Natural killer cell treated with Interleukin-12 subunit alpha and Interleukin-12 subunit beta and Interleukin-15 and Interleukin-18, amount 100 ng/mL, for 72 hours (primary cell): ENCODE data around the gene SOWAHD. TPM values are rescaled to one million over a fixed set of nuclear protein-coding genes. Genes with fewer than 3 reads are reported as not detected.
A peak's percentile ranks its signal among the peaks of the same experiment; 100 is the strongest.
"Not testable (repeated sequence)": the region's sequence is repeated elsewhere in the genome, so short reads cannot be mapped to it uniquely, and the experiment has no call there.

Source experiments
- ATAC-seq, 2 donors: fragments of 150-1000 bp; cut with Tn5 transposase in 1 of 2; sonication (Bioruptor Pico), chemical (Tn5 transposase) in 1 of 2; 2 replicates each; pipeline ENCODE4 v1.10.0; 2021
- DNase-seq: peaks from one replicate; pipeline ENCODE4 v3.0.0; 2022; ENCODE audit warnings: low spot score
- H3K27ac Mint-ChIP-seq, 2 donors: 1 replicate in 1 of 2; 2 replicates in 1 of 2; pipeline ENCODE4 v1.8.0; 2022; ENCODE audit warnings: mixed read lengths in 2 of 2, mild to moderate bottlenecking in 1 of 2, moderate library complexity in 1 of 2
- H3K27me3 Mint-ChIP-seq, 2 donors: 1 replicate in 1 of 2; 2 replicates in 1 of 2; pipeline ENCODE4 v1.8.0; 2022; ENCODE audit warnings: mixed read lengths in 2 of 2
- H3K36me3 Mint-ChIP-seq: one replicate; pipeline ENCODE4 v1.8.0; 2022; ENCODE audit warnings: mixed read lengths
- H3K4me1 Mint-ChIP-seq, 2 donors: 1 replicate in 1 of 2; 2 replicates in 1 of 2; pipeline ENCODE4 v1.8.0; 2022; ENCODE audit warnings: low read depth in 2 of 2, mixed read lengths in 2 of 2, mild to moderate bottlenecking in 1 of 2
- H3K4me3 Mint-ChIP-seq: one replicate; pipeline ENCODE4 v1.8.0; 2022; ENCODE audit warnings: mixed read lengths
- H3K9me3 Mint-ChIP-seq: 2 replicates; pipeline ENCODE4 v1.8.0; 2022; ENCODE audit warnings: mixed read lengths
- total RNA-seq, 2 donors: library from RNA; stranded (reverse); gene quantifications; one replicate each; pipeline ENCODE4 v1.2.3, GENCODE V29; 2022

Gene SOWAHD
- total RNA-seq, 2 donors from 2014 or later: not detected

GRCh38 chrX:119750131-119750530 is 8.3 kb upstream of the SOWAHD start:
- not testable (repeated sequence) for H3K27me3 Mint-ChIP-seq, H3K36me3 Mint-ChIP-seq, H3K9me3 Mint-ChIP-seq, DNase-seq, ATAC-seq
- Mint-ChIP-seq H3K4me3 (peak overlapping the region; percentile 59), H3K4me1 (peaks cover 14 to 19% of the 10 kb centered on the region in 2 donors), H3K27ac (peak overlapping the region in 1 of 2 donors; percentile 70)

- not testable (repeated sequence) for H3K36me3 Mint-ChIP-seq, DNase-seq, H3K27me3 Mint-ChIP-seq, ATAC-seq, H3K4me3 Mint-ChIP-seq, H3K9me3 Mint-ChIP-seq, H3K27ac Mint-ChIP-seq
- H3K4me1 Mint-ChIP-seq: peaks cover 16 to 25% of the 10 kb centered on the region in 2 donors
These were observed 7.6 kb upstream of the SOWAHD start for GRCh38 chrX:119750751-119751150.

GRCh38 chrX:119753001-119753400 is 5.4 kb upstream of the SOWAHD start:
- Mint-ChIP-seq H3K9me3 (no peaks in the 10 kb centered on the region), H3K27me3 (no peaks in the 10 kb centered on the region), H3K27ac (peak overlapping the region in 1 of 2 donors; percentile 69), H3K4me1 (peaks cover 38 to 45% of the 10 kb centered on the region in 2 donors), H3K36me3 (no peaks in the 10 kb centered on the region), H3K4me3 (no peak overlapping the region)
- ATAC-seq: no peak
- DNase-seq: no peak

GRCh38 chrX:119753639-119754257 is 4.6 kb upstream of the SOWAHD start:
- DNase-seq (no peak), ATAC-seq (no peak)
- H3K4me3 Mint-ChIP-seq: peak overlapping the region; percentile 21
- H3K27me3 Mint-ChIP-seq: no peaks in the 10 kb centered on the region
- H3K36me3 Mint-ChIP-seq: no peaks in the 10 kb centered on the region
- H3K9me3 Mint-ChIP-seq: no peaks in the 10 kb centered on the region
- H3K27ac Mint-ChIP-seq: peak overlapping the region; percentile 69 to 100
- H3K4me1 Mint-ChIP-seq: peaks cover 38 to 45% of the 10 kb centered on the region in 2 donors

GRCh38 chrX:119755981-119756533 is 2.3 kb upstream of the SOWAHD start:
- Mint-ChIP-seq H3K4me1 (peaks cover 33 to 43% of the 10 kb centered on the region in 2 donors), H3K36me3 (no peaks in the 10 kb centered on the region), H3K27ac (peak overlapping the region; percentile 97 to 100), H3K27me3 (no peaks in the 10 kb centered on the region), H3K9me3 (no peaks in the 10 kb centered on the region), H3K4me3 (peak overlapping the region; percentile 89)
- ATAC-seq (peak; percentile 89 to 92), DNase-seq (peak; percentile 81)

GRCh38 chrX:119756926-119757635 is 1.3 kb upstream of the SOWAHD start:
- DNase-seq (no peak), ATAC-seq (peak in 1 of 2 donors; percentile 41)
- H3K9me3 Mint-ChIP-seq: no peaks in the 10 kb centered on the region
- peak overlapping the region; percentile 97 to 100 for H3K27ac Mint-ChIP-seq
- H3K27me3 Mint-ChIP-seq: no peaks in the 10 kb centered on the region
- H3K4me3 Mint-ChIP-seq: peak overlapping the region; percentile 89
- H3K4me1 Mint-ChIP-seq: peaks cover 33 to 41% of the 10 kb centered on the region in 2 donors
- H3K36me3 Mint-ChIP-seq: no peaks in the 10 kb centered on the region

- Mint-ChIP-seq H3K36me3 (no peaks in the 10 kb centered on the region), H3K27ac (peak overlapping the region; percentile 97 to 100), H3K4me3 (peak overlapping the region; percentile 89), H3K27me3 (no peaks in the 10 kb centered on the region), H3K9me3 (no peaks in the 10 kb centered on the region), H3K4me1 (peaks cover 33 to 41% of the 10 kb centered on the region in 2 donors)
- no peak for ATAC-seq
- DNase-seq: no peak
These were observed 776 bp upstream of the SOWAHD start for GRCh38 chrX:119757646-119757978.

- H3K4me3 Mint-ChIP-seq: peak overlapping the region; percentile 39
- ATAC-seq (peak; percentile 21 to 47), DNase-seq (peak; percentile 68)
- no peaks in the 10 kb centered on the region for H3K36me3 Mint-ChIP-seq
- H3K27ac Mint-ChIP-seq: no peak overlapping the region
- no peaks in the 10 kb centered on the region for H3K9me3 Mint-ChIP-seq
- H3K4me1 Mint-ChIP-seq: peaks cover 32 to 38% of the 10 kb centered on the region in 2 donors
- peaks cover 0 to 3% of the 10 kb centered on the region in 2 donors for H3K27me3 Mint-ChIP-seq
These were observed 401 bp downstream of the SOWAHD start for GRCh38 chrX:119758731-119759247.

GRCh38 chrX:119759248-119759766 is 919 bp downstream of the SOWAHD start:
- no peak for DNase-seq
- no peak overlapping the region for H3K27ac Mint-ChIP-seq

GRCh38 chrX:119760026-119760877 is 1.9 kb downstream of the SOWAHD start:
- no peak overlapping the region for H3K27ac Mint-ChIP-seq
- no peak for ATAC-seq
- peaks cover 0 to 3% of the 10 kb centered on the region in 2 donors for H3K27me3 Mint-ChIP-seq
- H3K9me3 Mint-ChIP-seq: no peaks in the 10 kb centered on the region
- no peak for DNase-seq
- H3K4me1 Mint-ChIP-seq: peaks cover 24 to 28% of the 10 kb centered on the region in 2 donors
- H3K4me3 Mint-ChIP-seq: peak overlapping the region; percentile 17
- no peaks in the 10 kb centered on the region for H3K36me3 Mint-ChIP-seq

More at GRCh38 chrX:119759248-119759766, 919 bp downstream of the SOWAHD start:
- H3K4me1 Mint-ChIP-seq: peaks cover 27 to 34% of the 10 kb centered on the region in 2 donors
- ATAC-seq: no peak
- no peaks in the 10 kb centered on the region for H3K9me3 Mint-ChIP-seq
- no peaks in the 10 kb centered on the region for H3K36me3 Mint-ChIP-seq
- peak overlapping the region; percentile 39 for H3K4me3 Mint-ChIP-seq
- peaks cover 0 to 3% of the 10 kb centered on the region in 2 donors for H3K27me3 Mint-ChIP-seq

GRCh38 chrX:119762718-119763117 is 4.3 kb downstream of the SOWAHD start:
- ATAC-seq (no peak), DNase-seq (no peak)
- Mint-ChIP-seq H3K36me3 (no peaks in the 10 kb centered on the region), H3K27me3 (peaks cover 0 to 3% of the 10 kb centered on the region in 2 donors), H3K4me1 (peaks cover 2 to 5% of the 10 kb centered on the region in 2 donors), H3K9me3 (no peaks in the 10 kb centered on the region), H3K4me3 (no peak overlapping the region), H3K27ac (no peak overlapping the region)

GRCh38 chrX:119763181-119763580 is 4.8 kb downstream of the SOWAHD start:
- no peak for ATAC-seq
- peaks cover 0 to 3% of the 10 kb centered on the region in 2 donors for H3K4me1 Mint-ChIP-seq

GRCh38 chrX:119763836-119764387 is 5.5 kb downstream of the SOWAHD start:
- H3K27ac Mint-ChIP-seq: no peak overlapping the region

More at GRCh38 chrX:119763181-119763580, 4.8 kb downstream of the SOWAHD start:
- no peaks in the 10 kb centered on the region for H3K36me3 Mint-ChIP-seq
- H3K9me3 Mint-ChIP-seq: no peaks in the 10 kb centered on the region
- peaks cover 0 to 3% of the 10 kb centered on the region in 2 donors for H3K27me3 Mint-ChIP-seq
- no peak overlapping the region for H3K27ac Mint-ChIP-seq
- no peak for DNase-seq
- H3K4me3 Mint-ChIP-seq: no peak overlapping the region

More at GRCh38 chrX:119763836-119764387, 5.5 kb downstream of the SOWAHD start:
- Mint-ChIP-seq H3K36me3 (no peaks in the 10 kb centered on the region), H3K9me3 (no peaks in the 10 kb centered on the region), H3K27me3 (peaks cover 0 to 3% of the 10 kb centered on the region in 2 donors), H3K4me1 (peaks cover 0 to 3% of the 10 kb centered on the region in 2 donors), H3K4me3 (no peak overlapping the region)
- DNase-seq (no peak), ATAC-seq (no peak)
